A172 (cell line): ENCODE measurements around the gene HOXD10. TPM values are rescaled to one million over a fixed set of nuclear protein-coding genes. Genes with fewer than 3 reads are reported as not detected.

Experiments used
- DNase-seq: peaks from one replicate; pipeline ENCODE4 v3.0.0-alpha.2; 2015; ENCODE audit warnings: low spot score
- total RNA-seq: library from RNA; depleted of rRNA; stranded (reverse); fragments of >200 nt; shearing (Covaris generic); gene quantifications from 2 replicates; pipeline ENCODE4 v1.2.3, GENCODE V29; 2014

HOXD10 gene
- total RNA-seq, 1 experiment from 2014 or later: 21.7 TPM

DNA sequence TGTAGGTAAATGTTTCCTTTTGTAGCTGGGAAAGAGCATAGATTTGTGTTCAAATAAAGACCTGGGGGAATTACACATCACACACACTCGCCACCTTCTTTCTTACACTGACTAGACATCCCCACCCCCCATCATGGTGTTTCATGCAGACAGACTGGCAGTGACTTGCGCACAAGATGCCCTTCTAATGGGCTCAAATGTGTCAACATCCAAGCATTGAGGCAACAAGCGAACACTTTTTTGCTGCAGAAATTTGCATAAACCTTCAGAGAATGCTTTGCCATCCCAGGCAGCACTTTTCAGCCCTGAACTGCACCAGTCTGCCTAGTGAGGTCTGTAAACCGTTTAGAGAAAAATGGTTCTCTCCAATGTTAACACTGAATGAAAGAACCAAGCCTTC lies 17.5 kb downstream of the HOXD10 start:
- DNase-seq: no peak

DNA sequence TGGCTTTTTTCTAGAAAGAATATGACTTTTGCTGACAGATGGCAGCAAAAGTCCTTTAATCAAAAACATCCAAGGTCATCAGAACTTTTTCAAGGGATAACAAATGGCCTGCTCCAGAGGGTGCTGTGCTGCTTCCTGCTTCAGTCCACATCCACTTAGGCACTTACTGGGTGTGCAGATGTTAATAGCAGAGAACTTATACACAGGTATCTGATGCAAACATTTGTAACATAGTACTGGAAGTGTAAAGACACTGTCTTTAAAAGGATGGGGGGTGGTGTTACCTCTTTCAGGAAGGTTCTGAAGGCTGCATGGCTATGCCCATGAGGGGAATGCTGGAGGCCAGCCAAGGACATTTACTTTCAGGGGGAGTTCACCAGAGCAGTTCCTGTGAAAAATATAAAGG lies 18.5 kb downstream of the HOXD10 start:
- DNase-seq: peak; percentile 72

DNA sequence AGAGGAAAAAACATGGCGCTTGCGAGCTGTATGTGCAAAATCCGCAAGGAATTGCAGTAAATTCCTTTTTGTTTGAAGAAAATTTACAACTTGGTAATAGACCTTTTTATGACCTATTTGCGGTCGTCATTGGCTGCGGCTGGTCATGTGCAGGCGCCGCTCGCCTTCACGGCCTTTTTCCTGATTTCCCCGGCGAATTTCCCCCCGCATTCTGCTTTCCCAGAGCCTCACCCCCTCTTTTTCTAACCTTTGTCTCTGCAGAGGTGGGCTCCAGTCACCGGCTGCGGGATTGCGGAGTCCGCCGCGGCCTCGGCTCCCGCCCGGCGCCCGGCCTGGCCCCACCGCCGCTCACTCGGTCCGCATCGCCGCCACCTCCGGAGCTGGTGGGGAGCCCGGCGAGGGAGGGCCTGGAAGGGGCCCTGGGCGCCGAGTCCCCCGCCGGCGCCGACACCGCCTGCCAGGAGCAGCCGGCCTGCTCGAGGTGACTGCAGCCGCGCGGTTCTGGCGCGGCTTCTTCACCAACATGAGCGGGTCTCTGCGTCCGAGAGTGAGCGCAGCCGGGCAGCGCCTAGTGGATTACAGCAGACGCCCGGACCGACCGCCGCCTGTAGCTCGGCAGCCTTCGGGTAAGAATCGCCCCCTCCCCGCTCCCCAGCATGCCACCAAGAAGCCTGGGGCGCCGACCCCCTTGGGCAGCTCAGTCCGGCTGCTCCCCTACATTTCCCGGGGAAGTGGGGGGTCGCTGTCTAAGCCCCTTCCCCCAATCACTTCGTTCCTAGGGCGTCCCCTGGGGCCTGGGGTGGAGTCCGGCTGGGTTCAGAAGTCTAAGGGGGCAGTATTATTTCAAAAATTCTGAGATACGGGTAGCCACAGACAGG lies 20.0 kb downstream of the HOXD10 start:
- DNase-seq: peak; percentile 36

DNA sequence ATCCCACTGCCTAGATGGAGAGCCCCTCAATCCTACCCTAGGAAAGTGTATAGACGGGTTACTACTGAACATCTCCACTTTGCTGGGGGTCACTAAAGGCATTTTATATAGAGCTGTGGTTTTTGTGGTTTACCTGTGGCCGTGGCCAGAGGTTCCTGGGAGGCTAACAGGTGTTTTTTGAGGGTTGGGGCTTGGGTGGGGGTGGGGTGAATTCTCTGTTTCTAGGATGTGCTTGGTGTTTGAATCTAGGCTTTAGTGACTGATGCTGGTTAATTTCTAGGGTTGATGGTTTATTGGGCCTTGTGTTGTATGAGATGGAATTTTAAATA lies 20.6 kb downstream of the HOXD10 start:
- DNase-seq: no peak

DNA sequence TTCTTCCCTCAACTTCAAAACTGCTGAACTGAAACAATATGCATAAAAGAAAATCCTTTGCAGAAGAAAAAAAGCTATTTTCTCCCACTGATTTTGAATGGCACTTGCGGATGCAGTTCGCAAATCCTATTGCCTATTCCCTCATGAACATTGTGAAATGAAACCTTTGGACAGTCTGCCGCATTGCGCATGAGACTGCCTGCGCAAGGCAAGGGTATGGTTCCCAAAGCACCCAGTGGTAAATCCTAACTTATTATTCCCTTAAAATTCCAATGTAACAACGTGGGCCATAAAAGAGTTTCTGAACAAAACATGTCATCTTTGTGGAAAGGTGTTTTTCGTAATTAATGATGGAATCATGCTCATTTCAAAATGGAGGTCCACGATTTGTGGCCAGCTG lies 21.3 kb downstream of the HOXD10 start:
- no peak for DNase-seq

DNA sequence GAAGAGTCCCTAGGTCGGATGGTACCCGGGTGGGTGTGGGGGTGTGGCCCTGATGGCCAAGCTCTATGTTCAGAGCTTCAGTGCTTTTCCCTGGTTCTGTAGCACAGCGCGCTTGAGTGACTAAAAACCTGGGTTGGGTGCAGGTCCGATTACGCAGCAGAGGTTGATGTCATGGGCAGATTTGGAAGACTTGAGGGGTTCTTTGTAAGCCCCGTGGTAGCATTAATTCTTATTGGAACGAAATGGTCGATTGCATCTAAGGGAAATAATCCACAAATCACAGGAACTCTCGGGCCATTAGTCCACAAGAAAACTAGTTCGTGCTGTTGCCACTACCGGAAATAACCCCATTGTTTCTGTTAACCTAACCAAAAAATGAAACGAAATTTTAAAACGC lies 21.9 kb downstream of the HOXD10 start:
- DNase-seq: no peak

DNA sequence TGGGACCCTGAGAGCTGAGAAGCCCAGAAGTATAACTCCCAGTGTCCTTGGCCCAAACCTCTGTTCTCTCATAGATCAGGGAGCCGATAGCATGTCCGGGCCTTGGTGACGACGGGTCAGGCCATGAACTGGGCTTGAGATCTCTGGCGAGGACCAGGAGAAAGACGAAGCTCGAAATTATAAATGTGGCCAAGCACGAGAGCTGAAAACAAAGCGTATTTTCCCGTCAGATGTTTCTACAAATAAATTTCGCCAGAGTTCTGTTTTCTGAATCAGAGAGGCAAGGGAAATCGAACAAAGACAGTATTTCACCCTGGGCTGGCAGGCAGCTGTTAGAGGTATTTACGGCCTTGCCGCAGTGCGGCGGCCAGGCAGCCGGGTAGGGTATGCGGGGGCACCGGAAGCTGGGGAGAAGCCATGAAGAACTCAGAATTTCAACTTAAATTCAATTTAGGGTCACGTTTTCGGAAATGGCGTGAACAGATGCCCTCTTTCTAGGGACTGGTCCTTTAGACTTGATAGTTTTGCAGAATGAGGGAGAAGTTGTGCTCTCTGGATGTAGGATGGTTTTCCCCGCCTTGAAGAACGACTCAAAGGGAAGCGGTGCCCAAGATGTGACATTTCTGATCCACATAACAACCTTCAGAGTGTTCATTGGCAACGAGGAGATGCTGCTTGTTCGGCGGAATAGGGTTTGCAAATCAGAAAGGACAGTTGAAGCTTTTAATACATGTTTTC lies 22.5 kb downstream of the HOXD10 start:
- DNase-seq: no peak

DNA sequence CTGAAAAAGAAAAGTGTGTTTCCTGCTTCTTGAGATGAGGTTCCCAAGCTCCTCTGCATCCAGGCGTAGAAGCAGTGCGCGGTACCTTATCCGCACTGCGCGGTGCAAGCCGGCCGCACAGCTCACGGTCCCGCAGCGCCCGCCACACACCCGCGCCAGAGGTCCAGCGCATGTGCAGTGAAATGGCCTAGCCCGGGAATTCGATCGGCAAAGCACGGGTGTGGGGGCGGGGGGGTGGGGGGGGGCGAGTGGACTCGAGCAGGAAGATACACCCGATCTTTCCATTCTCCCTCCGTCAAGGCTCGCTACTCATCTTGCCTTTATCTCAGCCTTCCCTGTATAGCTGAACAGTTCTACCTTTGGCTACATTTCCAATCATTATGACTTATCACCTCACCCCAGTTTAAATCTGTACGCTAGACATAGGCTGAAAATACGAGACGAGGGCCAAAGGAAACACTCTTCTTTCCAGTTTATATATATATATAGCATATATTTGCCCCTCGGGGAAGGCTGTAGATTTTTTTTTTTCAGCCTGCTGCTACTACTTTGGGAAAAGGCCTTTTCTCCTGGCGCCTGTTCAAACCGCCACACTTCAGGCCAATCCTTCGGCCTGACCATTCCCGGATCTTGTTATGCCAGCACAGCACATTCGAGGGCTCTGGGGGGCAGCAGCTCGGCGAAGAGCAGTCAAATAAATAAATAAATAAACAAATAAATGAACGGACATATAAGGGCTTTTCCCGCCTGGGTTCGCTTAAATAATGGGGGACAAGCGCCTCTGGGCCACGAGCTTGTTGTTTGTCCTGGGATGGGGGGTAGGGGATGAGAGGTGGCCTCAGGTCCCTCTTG lies 23.3 kb downstream of the HOXD10 start:
- DNase-seq: no peak

DNA sequence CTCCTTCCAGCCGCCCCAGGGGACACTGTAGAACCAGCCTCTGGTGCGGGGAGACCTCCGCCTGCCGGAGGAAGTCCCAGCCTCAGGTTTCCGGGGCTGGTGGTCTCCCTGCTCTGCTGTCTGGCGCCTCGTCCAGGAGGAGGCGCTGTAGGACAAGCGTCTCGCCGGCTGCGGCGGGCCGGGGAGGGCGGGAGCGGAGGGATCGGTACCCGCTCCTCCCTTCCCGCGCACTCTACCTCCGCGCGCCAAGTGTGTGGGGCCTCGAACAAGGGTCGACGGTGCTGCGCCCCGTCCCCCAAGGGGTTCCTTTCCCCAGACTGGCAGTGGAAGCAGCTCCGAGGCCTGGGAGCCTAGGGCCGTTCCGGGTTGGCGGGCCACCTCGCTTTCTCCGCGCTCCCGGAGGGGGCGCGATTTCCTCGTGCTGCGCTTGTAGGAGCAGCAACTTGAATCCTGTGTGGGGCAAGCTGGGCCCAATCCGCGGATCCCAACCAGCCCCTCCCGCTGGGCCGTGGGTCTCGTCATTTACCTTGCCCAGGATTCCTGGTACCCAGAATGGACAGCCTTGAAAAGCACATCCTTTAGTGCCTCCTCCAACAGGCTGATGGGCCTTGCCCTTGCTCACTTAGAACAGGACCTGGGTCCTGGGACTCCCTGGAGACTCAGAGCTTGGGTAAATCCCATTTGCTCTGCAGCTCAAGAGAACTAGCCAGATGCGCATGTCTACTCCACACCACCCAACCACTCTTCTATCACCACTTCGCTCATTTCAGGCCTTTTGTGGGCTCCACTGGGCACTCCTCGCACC lies 24.1 kb downstream of the HOXD10 start:
- DNase-seq: no peak

DNA sequence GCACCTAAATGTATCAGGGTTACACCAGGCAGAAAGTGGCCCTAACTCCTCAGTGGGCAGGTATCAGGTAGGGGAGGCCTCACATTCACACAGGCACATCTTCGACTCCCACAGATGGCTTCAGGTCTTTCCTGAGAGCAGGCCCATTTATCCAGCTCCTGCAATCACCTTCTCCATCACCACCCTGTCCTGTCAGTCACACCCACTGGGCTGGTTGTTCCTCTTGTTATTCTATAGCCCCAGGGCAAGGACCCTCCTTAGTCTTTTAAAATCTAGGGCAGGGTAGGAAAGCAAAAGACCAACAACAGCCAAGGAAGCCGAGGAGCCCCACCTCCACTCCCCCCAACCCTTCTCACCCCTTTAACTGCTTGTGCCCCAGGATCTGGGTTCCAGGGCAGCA lies 25.7 kb downstream of the HOXD10 start:
- no peak for DNase-seq

DNA sequence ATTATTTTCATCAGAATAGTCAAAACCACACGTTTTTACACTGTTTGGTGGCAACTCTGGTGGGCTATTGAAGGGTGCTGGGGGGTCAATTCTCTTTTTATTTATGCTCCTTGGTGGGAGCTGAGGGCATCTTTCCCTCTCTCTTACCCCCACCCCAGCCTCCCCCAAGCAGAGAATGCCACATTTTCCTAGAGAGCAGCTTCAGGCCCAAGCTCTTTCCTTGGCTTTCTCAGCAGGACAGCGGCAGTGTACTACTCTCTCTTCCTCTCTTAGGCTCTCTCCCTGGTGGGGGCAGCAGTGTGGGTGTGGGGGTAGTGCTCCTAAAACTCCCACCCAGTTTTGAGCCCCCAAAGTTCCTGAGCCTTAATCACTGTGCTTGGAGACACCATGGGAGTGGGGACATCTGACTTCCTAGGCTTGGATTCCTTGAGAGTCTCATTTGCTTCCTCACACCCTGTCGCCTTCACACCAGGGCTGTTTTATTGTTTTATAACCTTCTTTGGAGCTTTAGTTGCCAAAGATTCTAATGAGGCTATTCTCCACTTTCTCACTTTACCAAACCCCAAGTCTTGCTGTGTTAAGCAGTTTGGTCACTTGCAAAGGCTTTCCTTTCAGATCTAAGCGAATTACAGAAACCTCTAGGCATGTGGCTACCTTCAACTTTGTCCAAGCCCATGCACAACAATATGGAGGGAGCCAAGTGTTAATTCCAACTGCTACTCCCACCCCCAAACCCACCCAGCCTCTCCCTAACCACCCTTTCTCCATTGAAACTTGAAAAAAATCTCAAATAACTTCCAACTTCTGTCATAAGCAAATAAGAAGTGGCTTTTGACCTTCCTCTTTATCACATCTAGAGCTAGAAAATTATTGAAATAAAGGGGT lies 28.7 kb downstream of the HOXD10 start:
- DNase-seq: no peak

DNA sequence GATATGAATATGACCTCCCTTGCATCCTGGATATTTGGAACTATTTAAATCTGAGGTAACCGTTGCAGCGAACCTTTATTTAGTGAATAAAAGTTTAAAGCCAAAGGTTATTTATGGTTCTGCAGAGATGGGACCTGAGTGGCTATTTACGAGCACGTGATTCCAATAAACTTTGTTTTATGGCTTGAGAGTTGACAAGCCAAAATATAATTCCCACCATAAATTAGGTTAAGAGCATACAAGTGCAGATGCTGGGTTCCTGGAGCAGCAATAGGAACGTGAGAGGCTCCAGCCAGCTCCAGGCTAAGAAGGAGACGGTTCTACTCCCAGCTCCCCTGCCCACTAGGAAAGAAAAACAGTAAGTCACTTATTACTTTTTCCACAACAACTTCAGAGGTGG lies 29.5 kb downstream of the HOXD10 start:
- peak; percentile 38 for DNase-seq

DNA sequence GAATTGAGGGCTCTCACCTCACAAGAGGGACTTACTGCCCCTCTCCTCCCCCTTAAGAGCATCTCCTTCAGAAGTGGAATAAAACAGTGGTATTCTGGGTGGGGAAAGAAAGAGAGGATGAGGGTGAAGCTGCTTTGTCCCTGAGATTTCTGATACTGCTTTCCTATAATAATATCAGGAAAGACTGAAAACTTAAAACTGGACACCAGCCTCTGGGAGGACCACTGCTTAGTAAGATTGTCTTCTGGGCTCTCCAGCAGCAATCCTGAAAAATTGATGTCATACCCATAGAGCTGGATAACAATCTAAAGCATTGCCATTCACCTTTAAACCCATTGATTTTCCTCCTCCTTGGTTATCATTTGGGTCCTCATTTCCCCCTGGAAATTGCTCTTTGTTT lies 30.1 kb downstream of the HOXD10 start:
- DNase-seq: no peak

DNA sequence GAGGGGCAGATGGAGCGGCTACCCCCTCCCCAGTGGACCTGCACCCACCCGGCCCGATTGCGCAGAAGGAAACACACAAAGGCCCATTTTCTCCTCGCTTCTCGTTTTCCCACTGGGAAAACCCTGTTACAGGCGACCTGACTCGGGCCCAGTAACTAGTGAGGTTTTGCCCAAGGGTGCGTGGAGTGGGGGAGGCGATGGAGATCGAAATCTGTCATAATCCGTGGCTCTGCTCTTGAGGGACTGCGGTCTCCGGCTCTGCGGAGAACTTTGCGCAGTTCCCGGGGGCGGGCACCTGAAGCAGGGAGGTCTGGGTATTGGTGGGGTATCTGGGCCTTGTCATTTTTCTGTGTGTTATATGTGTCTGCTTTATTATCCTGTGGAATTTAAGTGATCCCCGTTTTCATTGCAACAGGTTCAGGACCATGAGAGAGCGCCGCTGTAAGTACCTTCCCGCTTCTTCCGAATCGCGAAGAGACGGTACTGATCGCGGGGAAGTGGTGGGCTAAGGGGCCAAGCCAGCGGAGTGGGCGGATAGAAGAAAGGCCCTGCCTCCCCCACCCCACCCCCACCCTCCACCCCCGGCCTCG lies 30.7 kb downstream of the HOXD10 start:
- DNase-seq: no peak

DNA sequence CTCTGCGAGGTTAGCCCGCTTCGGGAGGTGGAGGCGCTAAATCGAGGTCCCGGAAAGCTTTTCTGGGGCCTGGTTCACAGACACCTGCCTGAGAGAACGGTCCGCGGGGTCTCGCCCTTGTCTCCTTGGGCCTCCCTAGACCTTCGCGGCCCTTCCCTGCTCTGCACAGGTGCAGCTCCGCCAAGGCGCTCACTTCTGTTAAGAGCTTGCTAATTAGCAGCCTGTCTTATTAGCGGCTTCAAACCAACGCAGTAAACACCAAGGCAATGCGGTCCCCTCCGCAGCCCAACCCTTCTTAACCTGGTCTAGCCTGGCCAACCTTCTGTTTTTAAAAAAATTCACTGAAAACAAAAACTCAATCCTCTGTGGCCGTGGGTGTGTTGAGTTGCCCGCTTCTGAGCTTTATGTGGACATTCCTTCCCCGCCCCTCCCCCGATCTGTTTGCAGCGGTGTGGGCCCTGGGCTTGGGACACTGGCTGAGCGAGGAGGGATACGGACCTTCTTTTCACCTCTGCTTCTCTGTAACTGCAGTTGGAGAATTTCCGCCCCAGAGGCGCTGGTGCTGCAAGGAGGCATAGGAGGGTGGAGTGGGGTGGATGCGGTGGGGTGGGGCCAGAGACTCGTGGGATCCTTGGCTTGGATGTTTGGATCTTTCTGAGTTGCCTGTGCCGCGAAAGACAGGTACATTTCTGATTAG lies 31.4 kb downstream of the HOXD10 start:
- no peak for DNase-seq

DNA sequence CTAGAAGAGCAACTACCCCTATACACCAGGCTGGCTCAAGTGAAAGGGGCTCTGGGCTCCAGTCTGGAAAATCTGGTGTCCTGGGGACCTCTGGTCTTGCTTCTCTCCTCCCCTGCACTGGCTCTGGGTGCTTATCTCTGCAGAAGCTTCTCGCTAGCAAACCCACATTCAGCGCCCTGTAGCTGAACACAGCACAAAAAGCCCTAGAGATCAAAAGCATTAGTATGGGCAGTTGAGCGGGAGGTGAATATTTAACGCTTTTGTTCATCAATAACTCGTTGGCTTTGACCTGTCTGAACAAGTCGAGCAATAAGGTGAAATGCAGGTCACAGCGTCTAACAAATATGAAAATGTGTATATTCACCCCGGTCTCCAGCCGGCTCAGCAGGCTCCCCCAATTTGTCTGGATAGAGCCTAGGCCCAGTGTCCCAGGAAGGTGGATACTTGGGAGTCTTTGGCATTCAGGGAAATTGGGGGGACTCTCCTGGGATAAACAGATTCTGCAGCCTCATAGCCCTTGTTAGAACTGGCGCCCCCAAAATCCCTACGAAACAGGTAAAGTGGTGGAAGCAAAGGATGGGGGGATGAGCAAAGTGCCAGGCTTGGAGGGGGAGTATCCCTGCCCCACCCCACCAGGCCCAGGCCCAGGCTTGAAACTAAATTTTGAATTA lies 32.3 kb downstream of the HOXD10 start:
- no peak for DNase-seq

DNA sequence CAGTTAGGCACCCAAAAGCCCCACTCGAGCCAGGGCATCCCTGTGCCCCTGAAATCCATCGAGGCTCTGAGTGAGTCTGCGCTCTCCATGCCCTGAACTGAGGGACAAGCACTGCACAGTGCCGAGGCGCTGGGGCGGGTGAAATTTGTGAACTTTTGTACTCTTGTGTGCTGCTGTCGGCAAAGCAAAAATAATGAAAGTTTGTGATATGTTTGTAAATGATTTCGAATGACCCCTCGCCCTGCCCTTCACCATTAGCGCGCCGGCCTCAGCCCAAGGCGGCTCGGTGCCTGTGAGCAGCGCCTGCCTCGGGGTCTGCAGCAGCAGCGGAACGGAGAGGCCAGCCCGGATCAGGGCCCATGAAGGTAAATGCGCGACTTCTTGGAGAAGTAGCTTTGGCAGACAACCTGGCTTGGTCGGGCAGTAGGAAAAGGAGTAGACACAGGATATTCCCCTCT lies 32.9 kb downstream of the HOXD10 start:
- no peak for DNase-seq

DNA sequence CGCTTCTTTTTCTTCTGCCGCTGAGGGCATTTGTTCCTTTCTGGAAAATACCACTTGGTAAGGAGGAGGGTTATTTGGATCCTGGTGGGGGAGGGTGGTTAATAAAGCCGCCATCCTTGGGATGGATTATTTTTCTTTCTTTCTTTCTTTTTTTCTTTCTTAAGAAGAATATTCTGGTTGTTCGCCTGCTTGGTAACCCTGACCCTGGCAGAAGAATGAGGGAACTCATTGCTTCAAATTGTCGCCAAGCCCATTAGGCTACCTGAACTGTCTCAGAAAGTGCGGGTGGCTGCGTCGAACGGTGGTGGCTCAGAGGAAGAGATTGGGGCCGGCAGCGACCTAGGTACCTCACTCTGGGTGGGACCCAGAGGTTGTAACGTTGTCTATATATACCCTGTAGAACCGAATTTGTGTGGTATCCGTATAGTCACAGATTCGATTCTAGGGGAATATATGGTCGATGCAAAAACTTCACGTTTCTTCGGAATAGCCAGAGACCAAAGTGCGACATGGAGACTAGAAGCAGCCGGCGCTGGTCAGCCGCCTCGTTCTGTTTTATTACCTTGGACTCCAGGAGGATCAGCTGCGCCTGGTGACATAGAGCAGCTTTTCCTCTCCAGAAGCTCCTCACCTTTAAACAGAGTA lies 33.5 kb downstream of the HOXD10 start:
- DNase-seq: no peak
